ENCODE data around the gene LYL1. TPM values are rescaled to one million over a fixed set of nuclear protein-coding genes. Genes with fewer than 3 reads are reported as not detected.

LYL1 gene
- total and polyA plus RNA-seq, 9 of the 15 experiments (the other 6 are each of a cell fraction or from before 2014, with no cell fraction given) = 1.3 to 266 (median 34.0) TPM

DNA sequence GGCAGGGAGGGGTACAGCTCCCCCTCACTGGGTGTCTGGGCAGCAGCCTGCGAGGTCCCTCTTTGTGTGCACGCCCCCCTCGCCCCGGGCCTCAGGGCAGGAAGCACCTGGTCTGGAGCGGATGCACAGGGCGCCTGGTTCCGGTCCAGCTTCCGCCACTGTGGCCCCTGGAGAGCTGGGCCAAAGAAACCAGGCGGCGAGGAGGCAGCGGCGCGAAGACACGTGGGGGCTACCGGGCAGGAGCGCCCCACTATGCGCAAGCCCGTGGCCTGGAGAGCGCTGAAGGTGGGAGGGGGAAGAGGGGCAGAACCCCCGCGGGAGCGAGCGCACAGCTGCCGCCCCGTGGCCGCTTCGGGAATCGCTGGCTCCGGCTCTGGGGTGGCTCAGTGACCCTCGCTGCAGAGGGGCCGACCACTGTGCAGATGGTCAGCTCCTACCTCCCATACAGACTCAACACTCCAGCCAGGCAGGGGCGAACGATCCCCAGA lies 1.7 kb upstream of the LYL1 start (continued):
- TF ChIP-seq, protein P1, sequence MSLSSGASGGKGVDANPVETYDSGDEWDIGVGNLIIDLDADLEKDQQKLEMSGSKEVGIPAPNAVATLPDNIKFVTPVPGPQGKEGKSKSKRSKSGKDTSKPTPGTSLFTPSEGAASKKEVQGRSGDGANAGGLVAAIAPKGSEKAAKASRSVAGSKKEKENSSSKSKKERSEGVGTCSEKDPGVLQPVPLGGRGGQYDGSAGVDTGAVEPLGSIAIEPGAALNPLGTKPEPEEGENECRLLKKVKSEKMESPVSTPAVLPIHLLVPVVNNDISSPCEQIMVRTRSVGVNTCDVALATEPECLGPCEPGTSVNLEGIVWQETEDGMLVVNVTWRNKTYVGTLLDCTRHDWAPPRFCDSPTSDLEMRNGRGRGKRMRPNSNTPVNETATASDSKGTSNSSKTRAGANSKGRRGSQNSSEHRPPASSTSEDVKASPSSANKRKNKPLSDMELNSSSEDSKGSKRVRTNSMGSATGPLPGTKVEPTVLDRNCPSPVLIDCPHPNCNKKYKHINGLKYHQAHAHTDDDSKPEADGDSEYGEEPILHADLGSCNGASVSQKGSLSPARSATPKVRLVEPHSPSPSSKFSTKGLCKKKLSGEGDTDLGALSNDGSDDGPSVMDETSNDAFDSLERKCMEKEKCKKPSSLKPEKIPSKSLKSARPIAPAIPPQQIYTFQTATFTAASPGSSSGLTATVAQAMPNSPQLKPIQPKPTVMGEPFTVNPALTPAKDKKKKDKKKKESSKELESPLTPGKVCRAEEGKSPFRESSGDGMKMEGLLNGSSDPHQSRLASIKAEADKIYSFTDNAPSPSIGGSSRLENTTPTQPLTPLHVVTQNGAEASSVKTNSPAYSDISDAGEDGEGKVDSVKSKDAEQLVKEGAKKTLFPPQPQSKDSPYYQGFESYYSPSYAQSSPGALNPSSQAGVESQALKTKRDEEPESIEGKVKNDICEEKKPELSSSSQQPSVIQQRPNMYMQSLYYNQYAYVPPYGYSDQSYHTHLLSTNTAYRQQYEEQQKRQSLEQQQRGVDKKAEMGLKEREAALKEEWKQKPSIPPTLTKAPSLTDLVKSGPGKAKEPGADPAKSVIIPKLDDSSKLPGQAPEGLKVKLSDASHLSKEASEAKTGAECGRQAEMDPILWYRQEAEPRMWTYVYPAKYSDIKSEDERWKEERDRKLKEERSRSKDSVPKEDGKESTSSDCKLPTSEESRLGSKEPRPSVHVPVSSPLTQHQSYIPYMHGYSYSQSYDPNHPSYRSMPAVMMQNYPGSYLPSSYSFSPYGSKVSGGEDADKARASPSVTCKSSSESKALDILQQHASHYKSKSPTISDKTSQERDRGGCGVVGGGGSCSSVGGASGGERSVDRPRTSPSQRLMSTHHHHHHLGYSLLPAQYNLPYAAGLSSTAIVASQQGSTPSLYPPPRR (CRISPR knock-in tag; IDR thresholded peaks at IDR 0.05; ENCODE audit: borderline replicate concordance) = 0 out of 2 replicates have a peak, but pooled peaks have one; percentile 29
- TF ChIP-seq SRSF1 (IDR thresholded peaks at IDR 0.05; ENCODE audit: low read depth, low read length) (no peak), MTF1 (CRISPR knock-in tag; IDR thresholded peaks at IDR 0.05; ENCODE audit: borderline replicate concordance) (no peak), TBL1XR1 (IDR thresholded peaks at IDR 0.05; ENCODE audit: low read length in 2 of 2) (no peak), TSHZ1 (CRISPR knock-in tag; IDR thresholded peaks at IDR 0.05) (0 out of 2 replicates have a peak, but pooled peaks have one; percentile 29), HNRNPUL1 (IDR thresholded peaks at IDR 0.05; ENCODE audit: low read length) (no peak)
- TF ChIP-seq, protein P2, sequence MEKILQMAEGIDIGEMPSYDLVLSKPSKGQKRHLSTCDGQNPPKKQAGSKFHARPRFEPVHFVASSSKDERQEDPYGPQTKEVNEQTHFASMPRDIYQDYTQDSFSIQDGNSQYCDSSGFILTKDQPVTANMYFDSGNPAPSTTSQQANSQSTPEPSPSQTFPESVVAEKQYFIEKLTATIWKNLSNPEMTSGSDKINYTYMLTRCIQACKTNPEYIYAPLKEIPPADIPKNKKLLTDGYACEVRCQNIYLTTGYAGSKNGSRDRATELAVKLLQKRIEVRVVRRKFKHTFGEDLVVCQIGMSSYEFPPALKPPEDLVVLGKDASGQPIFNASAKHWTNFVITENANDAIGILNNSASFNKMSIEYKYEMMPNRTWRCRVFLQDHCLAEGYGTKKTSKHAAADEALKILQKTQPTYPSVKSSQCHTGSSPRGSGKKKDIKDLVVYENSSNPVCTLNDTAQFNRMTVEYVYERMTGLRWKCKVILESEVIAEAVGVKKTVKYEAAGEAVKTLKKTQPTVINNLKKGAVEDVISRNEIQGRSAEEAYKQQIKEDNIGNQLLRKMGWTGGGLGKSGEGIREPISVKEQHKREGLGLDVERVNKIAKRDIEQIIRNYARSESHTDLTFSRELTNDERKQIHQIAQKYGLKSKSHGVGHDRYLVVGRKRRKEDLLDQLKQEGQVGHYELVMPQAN (IDR thresholded peaks at IDR 0.05; ENCODE audit: borderline replicate concordance) = no peak
- TF ChIP-seq, protein P3, sequence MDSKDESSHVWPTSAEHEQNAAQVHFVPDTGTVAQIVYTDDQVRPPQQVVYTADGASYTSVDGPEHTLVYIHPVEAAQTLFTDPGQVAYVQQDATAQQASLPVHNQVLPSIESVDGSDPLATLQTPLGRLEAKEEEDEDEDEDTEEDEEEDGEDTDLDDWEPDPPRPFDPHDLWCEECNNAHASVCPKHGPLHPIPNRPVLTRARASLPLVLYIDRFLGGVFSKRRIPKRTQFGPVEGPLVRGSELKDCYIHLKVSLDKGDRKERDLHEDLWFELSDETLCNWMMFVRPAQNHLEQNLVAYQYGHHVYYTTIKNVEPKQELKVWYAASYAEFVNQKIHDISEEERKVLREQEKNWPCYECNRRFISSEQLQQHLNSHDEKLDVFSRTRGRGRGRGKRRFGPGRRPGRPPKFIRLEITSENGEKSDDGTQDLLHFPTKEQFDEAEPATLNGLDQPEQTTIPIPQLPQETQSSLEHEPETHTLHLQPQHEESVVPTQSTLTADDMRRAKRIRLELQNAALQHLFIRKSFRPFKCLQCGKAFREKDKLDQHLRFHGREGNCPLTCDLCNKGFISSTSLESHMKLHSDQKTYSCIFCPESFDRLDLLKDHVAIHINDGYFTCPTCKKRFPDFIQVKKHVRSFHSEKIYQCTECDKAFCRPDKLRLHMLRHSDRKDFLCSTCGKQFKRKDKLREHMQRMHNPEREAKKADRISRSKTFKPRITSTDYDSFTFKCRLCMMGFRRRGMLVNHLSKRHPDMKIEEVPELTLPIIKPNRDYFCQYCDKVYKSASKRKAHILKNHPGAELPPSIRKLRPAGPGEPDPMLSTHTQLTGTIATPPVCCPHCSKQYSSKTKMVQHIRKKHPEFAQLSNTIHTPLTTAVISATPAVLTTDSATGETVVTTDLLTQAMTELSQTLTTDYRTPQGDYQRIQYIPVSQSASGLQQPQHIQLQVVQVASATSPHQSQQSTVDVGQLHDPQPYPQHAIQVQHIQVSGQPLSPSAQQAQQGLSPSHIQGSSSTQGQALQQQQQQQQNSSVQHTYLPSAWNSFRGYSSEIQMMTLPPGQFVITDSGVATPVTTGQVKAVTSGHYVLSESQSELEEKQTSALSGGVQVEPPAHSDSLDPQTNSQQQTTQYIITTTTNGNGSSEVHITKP (IDR thresholded peaks at IDR 0.05; ENCODE audit: partially characterized antibody) = peak; percentile 87
- TF ChIP-seq, protein P4, sequence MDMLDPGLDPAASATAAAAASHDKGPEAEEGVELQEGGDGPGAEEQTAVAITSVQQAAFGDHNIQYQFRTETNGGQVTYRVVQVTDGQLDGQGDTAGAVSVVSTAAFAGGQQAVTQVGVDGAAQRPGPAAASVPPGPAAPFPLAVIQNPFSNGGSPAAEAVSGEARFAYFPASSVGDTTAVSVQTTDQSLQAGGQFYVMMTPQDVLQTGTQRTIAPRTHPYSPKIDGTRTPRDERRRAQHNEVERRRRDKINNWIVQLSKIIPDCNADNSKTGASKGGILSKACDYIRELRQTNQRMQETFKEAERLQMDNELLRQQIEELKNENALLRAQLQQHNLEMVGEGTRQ (CRISPR knock-in tag; IDR thresholded peaks at IDR 0.05) = no peak

Measured in K562 (cell line).